Fibroblast of pulmonary artery (primary cell): ENCODE data around the gene SGCD.

Experiments
- DNase-seq: peaks from one replicate; pipeline ENCODE4 v3.0.0-alpha.2; 2010; ENCODE audit warnings: low read depth
- H3K4me3 ChIP-seq: replicated peaks from 2 replicates; pipeline ENCODE4 v1.5.1; 2011; ENCODE audit warnings: low read depth, mild to moderate bottlenecking, control low read depth, low read length, moderate library complexity
- CTCF ChIP-seq: IDR thresholded peaks from 2 replicates; pipeline ENCODE4 v1.5.1; 2011; ENCODE audit warnings: mild to moderate bottlenecking, control low read depth, low read length, inconsistent platforms; ENCODE audit errors: missing control alignments

The SGCD gene

GRCh38 chr5:156331845-156332244 is 4.9 kb downstream of the SGCD start:
- TF ChIP-seq CTCF: no peak
- no peak for DNase-seq
- no peak overlapping the region for H3K4me3 ChIP-seq

- H3K4me3 ChIP-seq: no peak overlapping the region
- no peak for TF ChIP-seq CTCF
- no peak for DNase-seq
Measured at GRCh38 chr5:156332245-156332644, 5.3 kb downstream of the SGCD start.

- no peak overlapping the region for H3K4me3 ChIP-seq
- no peak for DNase-seq
- no peak for TF ChIP-seq CTCF
Measured at GRCh38 chr5:156339139-156339841, 12.3 kb downstream of the SGCD start.

GRCh38 chr5:156340893-156341292 is 13.9 kb downstream of the SGCD start:
- H3K4me3 ChIP-seq: no peak overlapping the region
- TF ChIP-seq CTCF: no peak
- DNase-seq: no peak

- no peak for TF ChIP-seq CTCF
- H3K4me3 ChIP-seq: no peak overlapping the region
- no peak for DNase-seq
Measured at GRCh38 chr5:156350256-156350655, 23.3 kb downstream of the SGCD start.

GRCh38 chr5:156351423-156351822 is 24.5 kb downstream of the SGCD start:
- TF ChIP-seq CTCF: no peak
- no peak overlapping the region for H3K4me3 ChIP-seq
- no peak for DNase-seq

- DNase-seq: no peak
- no peak for TF ChIP-seq CTCF
- no peak overlapping the region for H3K4me3 ChIP-seq
Measured at GRCh38 chr5:156354571-156354970, 27.6 kb downstream of the SGCD start.
